ENCODE data around the gene NTM. TPM values are rescaled to one million over a fixed set of nuclear protein-coding genes. Genes with fewer than 3 reads are reported as not detected.

Gene NTM
- total and polyA plus RNA-seq, 7 donors = 0.07 to 1.1 (median 0.22) TPM; not detected in 2

GRCh38 chr11:131371791-131372104 lies 1.3 kb downstream of the NTM start:
- ATAC-seq = no peak
- 14 to 18% (median 17%) methylated on average over 7 of the region's 7 CpGs for WGBS, 3 donors

GRCh38 chr11:131372234-131372962 lies 2.0 kb downstream of the NTM start:
- intact Hi-C loops (cut with DNase I) = no loop called here
- Histone ChIP-seq H3K9me3 (no peaks in the 10 kb centered on the region), H3K27ac (no peak overlapping the region), H3K4me3 (no peak overlapping the region), H3K4me1 (no peaks in the 10 kb centered on the region), H3K27me3 (ENCODE audit: insufficient read depth in 3 of 3, low read length in 2 of 3) (peaks cover 0 to 54% (median 0%) of the 10 kb centered on the region in 3 donors), H3K36me3 (ENCODE audit: insufficient read depth in 1 of 2, low read depth in 1 of 2) (no peaks in the 10 kb centered on the region)
- DNase-seq = no peak
- TF ChIP-seq, protein P1, sequence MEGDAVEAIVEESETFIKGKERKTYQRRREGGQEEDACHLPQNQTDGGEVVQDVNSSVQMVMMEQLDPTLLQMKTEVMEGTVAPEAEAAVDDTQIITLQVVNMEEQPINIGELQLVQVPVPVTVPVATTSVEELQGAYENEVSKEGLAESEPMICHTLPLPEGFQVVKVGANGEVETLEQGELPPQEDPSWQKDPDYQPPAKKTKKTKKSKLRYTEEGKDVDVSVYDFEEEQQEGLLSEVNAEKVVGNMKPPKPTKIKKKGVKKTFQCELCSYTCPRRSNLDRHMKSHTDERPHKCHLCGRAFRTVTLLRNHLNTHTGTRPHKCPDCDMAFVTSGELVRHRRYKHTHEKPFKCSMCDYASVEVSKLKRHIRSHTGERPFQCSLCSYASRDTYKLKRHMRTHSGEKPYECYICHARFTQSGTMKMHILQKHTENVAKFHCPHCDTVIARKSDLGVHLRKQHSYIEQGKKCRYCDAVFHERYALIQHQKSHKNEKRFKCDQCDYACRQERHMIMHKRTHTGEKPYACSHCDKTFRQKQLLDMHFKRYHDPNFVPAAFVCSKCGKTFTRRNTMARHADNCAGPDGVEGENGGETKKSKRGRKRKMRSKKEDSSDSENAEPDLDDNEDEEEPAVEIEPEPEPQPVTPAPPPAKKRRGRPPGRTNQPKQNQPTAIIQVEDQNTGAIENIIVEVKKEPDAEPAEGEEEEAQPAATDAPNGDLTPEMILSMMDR (IDR thresholded peaks at IDR 0.05) = no peak
- 80 to 87% (median 82%) methylated on average over 10 of the region's 10 CpGs for WGBS, 3 donors
- ATAC-seq = no peak

More at GRCh38 chr11:131371791-131372104, 1.3 kb downstream of the NTM start:
- DNase-seq = no peak
- Histone ChIP-seq H3K27me3 (ENCODE audit: insufficient read depth in 3 of 3, low read length in 2 of 3) (peaks cover 0 to 54% (median 0%) of the 10 kb centered on the region in 3 donors), H3K4me3 (no peak overlapping the region), H3K27ac (no peak overlapping the region), H3K4me1 (no peaks in the 10 kb centered on the region), H3K36me3 (ENCODE audit: insufficient read depth in 1 of 2, low read depth in 1 of 2) (no peaks in the 10 kb centered on the region), H3K9me3 (no peaks in the 10 kb centered on the region)
- TF ChIP-seq, protein P1 (IDR thresholded peaks at IDR 0.05) = no peak
- intact Hi-C loops (cut with DNase I) = no loop called here

GRCh38 chr11:131373095-131373725 lies 2.8 kb downstream of the NTM start:
- H3K4me1 ChIP-seq = no peaks in the 10 kb centered on the region
- H3K27ac ChIP-seq = no peak overlapping the region
- no peak for ATAC-seq
- H3K9me3 ChIP-seq = no peaks in the 10 kb centered on the region
- H3K27me3 ChIP-seq (ENCODE audit: insufficient read depth in 3 of 3, low read length in 2 of 3) = peaks cover 0 to 54% (median 0%) of the 10 kb centered on the region in 3 donors
- TF ChIP-seq, protein P1 (IDR thresholded peaks at IDR 0.05) = no peak
- 63 to 68% (median 65%) methylated on average over 9 of the region's 9 CpGs for WGBS, 3 donors
- H3K36me3 ChIP-seq (ENCODE audit: insufficient read depth in 1 of 2, low read depth in 1 of 2) = no peaks in the 10 kb centered on the region
- H3K4me3 ChIP-seq = no peak overlapping the region
- no peak for DNase-seq
- intact Hi-C loops (cut with DNase I) = no loop called here

DNA sequence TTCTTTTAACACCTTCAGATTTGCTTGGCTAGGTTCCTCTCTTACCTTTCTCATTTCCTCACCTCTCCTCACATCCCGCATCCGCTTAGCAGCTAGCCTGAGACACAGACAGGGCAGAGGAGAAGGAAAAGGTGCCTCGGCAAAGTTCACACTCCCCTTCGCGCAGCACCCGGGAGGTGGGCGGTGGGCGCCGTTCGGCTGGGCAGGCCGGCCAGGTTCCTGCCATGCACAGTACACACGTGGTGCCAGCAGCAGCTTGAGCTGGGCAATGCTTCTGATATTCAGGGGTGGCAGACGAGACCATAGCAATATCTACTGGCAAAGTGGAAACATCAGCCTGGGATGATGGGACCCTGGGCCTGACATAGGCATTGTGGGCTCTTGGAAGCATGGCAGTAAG lies 3.3 kb downstream of the NTM start:
- intact Hi-C loops (cut with DNase I) = no loop called here

More for the DNA sequence above, 3.3 kb downstream of the NTM start:
- Histone ChIP-seq H3K9me3 (no peaks in the 10 kb centered on the region), H3K27me3 (ENCODE audit: insufficient read depth in 3 of 3, low read length in 2 of 3) (peaks cover 0 to 54% (median 0%) of the 10 kb centered on the region in 3 donors), H3K27ac (no peak overlapping the region), H3K4me1 (no peaks in the 10 kb centered on the region), H3K36me3 (ENCODE audit: insufficient read depth in 1 of 2, low read depth in 1 of 2) (no peaks in the 10 kb centered on the region), H3K4me3 (no peak overlapping the region)
- TF ChIP-seq, protein P1 (IDR thresholded peaks at IDR 0.05) = no peak
- no peak for DNase-seq
- 87 to 90% (median 88%) methylated on average over 13 of the region's 13 CpGs for WGBS, 3 donors
- ATAC-seq = no peak

Measured in psoas muscle (tissue), 8 donors.